Panc1 (cell line): ENCODE data around the gene SEC63.
A peak's percentile ranks its signal among the peaks of the same experiment; 100 is the strongest.

ENCODE experiments used
- POLR2AphosphoS5 ChIP-seq: IDR thresholded peaks from 2 replicates; pipeline ENCODE4 v1.6.1; 2012; ENCODE audit warnings: mild to moderate bottlenecking, low read depth, low read length, moderate library complexity
- TF ChIP-seq, protein P1 (sequence below): fragments of 450-650 bp; IDR thresholded peaks from 2 replicates; pipeline ENCODE4 v1.5.1; 2017; ENCODE audit warnings: mild to moderate bottlenecking
- TF ChIP-seq, protein P2 (sequence below), 2 experiments: IDR thresholded peaks; 2 replicates each; pipeline ENCODE4 v1.6.1; 2011 to 2012; ENCODE audit warnings: low read depth in 2 of 2, control low read depth in 1 of 2, low read length in 1 of 2, mild to moderate bottlenecking in 1 of 2, moderate library complexity in 1 of 2; ENCODE audit not compliant: insufficient read depth in 1 of 2

DNA sequence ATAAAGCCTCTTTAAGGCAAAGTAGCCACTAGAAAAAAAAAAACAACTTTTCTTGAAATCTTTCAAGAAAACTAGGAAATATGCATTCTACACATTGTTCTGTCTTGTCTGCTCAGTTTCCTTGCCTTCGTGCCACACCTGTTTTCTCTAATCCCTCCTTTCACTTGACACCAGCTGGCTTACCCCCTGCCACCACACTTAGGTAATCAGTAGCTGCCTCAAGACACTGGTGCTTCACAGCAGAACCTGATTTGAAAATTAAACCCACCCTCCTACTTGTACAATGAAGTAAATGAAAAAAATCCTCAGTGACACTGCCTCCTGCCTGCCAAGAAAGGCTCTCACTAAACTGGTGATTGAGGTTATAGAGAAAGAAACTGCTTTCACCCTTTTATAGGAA, 88.1 kb downstream of the SEC63 start:
- TF ChIP-seq, protein P1, sequence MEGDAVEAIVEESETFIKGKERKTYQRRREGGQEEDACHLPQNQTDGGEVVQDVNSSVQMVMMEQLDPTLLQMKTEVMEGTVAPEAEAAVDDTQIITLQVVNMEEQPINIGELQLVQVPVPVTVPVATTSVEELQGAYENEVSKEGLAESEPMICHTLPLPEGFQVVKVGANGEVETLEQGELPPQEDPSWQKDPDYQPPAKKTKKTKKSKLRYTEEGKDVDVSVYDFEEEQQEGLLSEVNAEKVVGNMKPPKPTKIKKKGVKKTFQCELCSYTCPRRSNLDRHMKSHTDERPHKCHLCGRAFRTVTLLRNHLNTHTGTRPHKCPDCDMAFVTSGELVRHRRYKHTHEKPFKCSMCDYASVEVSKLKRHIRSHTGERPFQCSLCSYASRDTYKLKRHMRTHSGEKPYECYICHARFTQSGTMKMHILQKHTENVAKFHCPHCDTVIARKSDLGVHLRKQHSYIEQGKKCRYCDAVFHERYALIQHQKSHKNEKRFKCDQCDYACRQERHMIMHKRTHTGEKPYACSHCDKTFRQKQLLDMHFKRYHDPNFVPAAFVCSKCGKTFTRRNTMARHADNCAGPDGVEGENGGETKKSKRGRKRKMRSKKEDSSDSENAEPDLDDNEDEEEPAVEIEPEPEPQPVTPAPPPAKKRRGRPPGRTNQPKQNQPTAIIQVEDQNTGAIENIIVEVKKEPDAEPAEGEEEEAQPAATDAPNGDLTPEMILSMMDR: peak; percentile 26
- no peak for TF ChIP-seq POLR2AphosphoS5
- TF ChIP-seq, protein P2, sequence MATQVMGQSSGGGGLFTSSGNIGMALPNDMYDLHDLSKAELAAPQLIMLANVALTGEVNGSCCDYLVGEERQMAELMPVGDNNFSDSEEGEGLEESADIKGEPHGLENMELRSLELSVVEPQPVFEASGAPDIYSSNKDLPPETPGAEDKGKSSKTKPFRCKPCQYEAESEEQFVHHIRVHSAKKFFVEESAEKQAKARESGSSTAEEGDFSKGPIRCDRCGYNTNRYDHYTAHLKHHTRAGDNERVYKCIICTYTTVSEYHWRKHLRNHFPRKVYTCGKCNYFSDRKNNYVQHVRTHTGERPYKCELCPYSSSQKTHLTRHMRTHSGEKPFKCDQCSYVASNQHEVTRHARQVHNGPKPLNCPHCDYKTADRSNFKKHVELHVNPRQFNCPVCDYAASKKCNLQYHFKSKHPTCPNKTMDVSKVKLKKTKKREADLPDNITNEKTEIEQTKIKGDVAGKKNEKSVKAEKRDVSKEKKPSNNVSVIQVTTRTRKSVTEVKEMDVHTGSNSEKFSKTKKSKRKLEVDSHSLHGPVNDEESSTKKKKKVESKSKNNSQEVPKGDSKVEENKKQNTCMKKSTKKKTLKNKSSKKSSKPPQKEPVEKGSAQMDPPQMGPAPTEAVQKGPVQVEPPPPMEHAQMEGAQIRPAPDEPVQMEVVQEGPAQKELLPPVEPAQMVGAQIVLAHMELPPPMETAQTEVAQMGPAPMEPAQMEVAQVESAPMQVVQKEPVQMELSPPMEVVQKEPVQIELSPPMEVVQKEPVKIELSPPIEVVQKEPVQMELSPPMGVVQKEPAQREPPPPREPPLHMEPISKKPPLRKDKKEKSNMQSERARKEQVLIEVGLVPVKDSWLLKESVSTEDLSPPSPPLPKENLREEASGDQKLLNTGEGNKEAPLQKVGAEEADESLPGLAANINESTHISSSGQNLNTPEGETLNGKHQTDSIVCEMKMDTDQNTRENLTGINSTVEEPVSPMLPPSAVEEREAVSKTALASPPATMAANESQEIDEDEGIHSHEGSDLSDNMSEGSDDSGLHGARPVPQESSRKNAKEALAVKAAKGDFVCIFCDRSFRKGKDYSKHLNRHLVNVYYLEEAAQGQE (IDR thresholded peaks at IDR 0.05; ENCODE audit: insufficient read depth in 1 of 2, low read depth in 2 of 2, low read length in 1 of 2): no peak
